K562 (cell line): ENCODE data around the gene HSD17B8. TPM values are rescaled to one million over a fixed set of nuclear protein-coding genes. Genes with fewer than 3 reads are reported as not detected.

ENCODE experiments used
- ATAC-seq: fragments of 200-7000 bp; cut with Tn5 transposase; 3 replicates; pipeline ENCODE4 v1.9.1; 2020; ENCODE audit warnings: moderate library complexity
- BruUV-seq: library from RNA; stranded (reverse); fragments of 400-500 nt; replicated peaks from 2 replicates; lab custom pipeline; 2021; lab: Mats Ljungman, UMichigan
- CTCF ChIA-PET: fragments of 300-600 bp; formaldehyde crosslinking; extraction: SDS; loops from one replicate; lab custom pipeline; 2021; ENCODE audit warnings: low intra/inter-chr PET ratio; lab: Yijun Ruan, JAX
- POLR2A ChIA-PET: fragments of 300-600, 350-650 bp; sonication (Branson Sonifier 250); formaldehyde crosslinking; extraction: SDS; loops from one replicate; lab custom pipeline; 2021; ENCODE audit warnings: antibody characterized with exemption, inconsistent platforms; lab: Yijun Ruan, JAX
- DNase-seq, 4 experiments: peaks; one replicate each; pipeline versions ENCODE4 v3.0.0 to v3.0.0-alpha.2; 2011 to 2018; ENCODE audit warnings: low spot score in 3 of 4, mixed read lengths in 3 of 4; ENCODE audit errors: extremely low read depth in 1 of 4
- FAIRE-seq: peaks from 2 replicates; lab custom pipeline; 2011; peaks lifted over from hg19 to GRCh38; lab: Jason Lieb, UNC
- H2AFZ ChIP-seq: 2 replicates; pipeline ENCODE4 v1.6.0; 2011; ENCODE audit warnings: low read depth, low read length, control low read depth, inconsistent platforms
- H3K27ac ChIP-seq: fragments of 200-600 bp; 3 replicates; pipeline ENCODE4 v1.8.0; 2011; ENCODE audit warnings: low read depth, mild to moderate bottlenecking, control low read depth, inconsistent platforms, low read length, moderate library complexity, mixed read lengths; ENCODE audit errors: extremely low read depth
- H3K27me3 ChIP-seq, 2 experiments: fragments of 300-600 bp in 1 of 2; 2 replicates in 1 of 2; 3 replicates in 1 of 2; pipeline versions ENCODE4 v1.6.0 to v1.8.0; 2011; ENCODE audit warnings: inconsistent platforms in 2 of 2, low read length in 2 of 2, mild to moderate bottlenecking in 1 of 2, mixed read lengths in 1 of 2, moderate library complexity in 1 of 2; ENCODE audit not compliant: control insufficient read depth in 2 of 2, insufficient read depth in 2 of 2
- H3K36me3 ChIP-seq: fragments of 300-600 bp; 3 replicates; pipeline ENCODE4 v1.8.0; 2011; ENCODE audit warnings: mild to moderate bottlenecking, low read length, inconsistent platforms; ENCODE audit not compliant: control insufficient read depth, insufficient read depth
- H3K4me1 ChIP-seq, 2 experiments: fragments of 200-600 bp in 1 of 2; replicated peaks in 1 of 2; 2 replicates in 1 of 2; 3 replicates in 1 of 2; pipeline versions ENCODE4 v1.5.1 to v1.8.0; 2011; ENCODE audit warnings: inconsistent platforms in 2 of 2, low read length in 2 of 2, mild to moderate bottlenecking in 1 of 2, mixed read lengths in 1 of 2, moderate library complexity in 1 of 2; ENCODE audit not compliant: control insufficient read depth in 2 of 2, insufficient read depth in 2 of 2
- H3K4me2 ChIP-seq: 2 replicates; pipeline ENCODE4 v1.6.1; 2011; ENCODE audit warnings: low read length, control low read depth, inconsistent platforms, mixed read lengths; ENCODE audit not compliant: insufficient read depth
- H3K4me3 ChIP-seq: fragments of 200-600 bp; sonication (generic), shearing (Covaris generic); 2 replicates; pipeline ENCODE4 v1.5.1; 2016; ENCODE audit warnings: control low read depth, inconsistent platforms
- H3K79me2 ChIP-seq: fragments of 200-600 bp; 3 replicates; pipeline ENCODE4 v1.8.0; 2011; ENCODE audit warnings: low read length, inconsistent platforms; ENCODE audit not compliant: control insufficient read depth, insufficient read depth
- H3K9ac ChIP-seq, 2 experiments: 2 replicates each; pipeline versions ENCODE4 v1.6.0 to v1.6.1; 2011; ENCODE audit warnings: low read depth in 2 of 2, low read length in 2 of 2, control low read depth in 1 of 2, inconsistent platforms in 1 of 2, mild to moderate bottlenecking in 1 of 2, mixed read lengths in 1 of 2; ENCODE audit not compliant: insufficient read depth in 1 of 2
- H3K9me1 ChIP-seq: one replicate; pipeline ENCODE4 v1.6.0; 2011; ENCODE audit warnings: inconsistent platforms, mild to moderate bottlenecking, low read length, moderate library complexity; ENCODE audit not compliant: control insufficient read depth, insufficient read depth
- H3K9me3 ChIP-seq: replicated peaks from 2 replicates; pipeline ENCODE4 v1.5.1; 2011; ENCODE audit warnings: low read depth, low read length, inconsistent platforms; ENCODE audit not compliant: control insufficient read depth, insufficient read depth
- H4K20me1 ChIP-seq: replicated peaks from 2 replicates; pipeline ENCODE4 v1.6.1; 2011; ENCODE audit warnings: low read length, inconsistent platforms, mixed read lengths; ENCODE audit not compliant: control insufficient read depth, insufficient read depth
- BRF1 ChIP-seq: IDR thresholded peaks from 3 replicates; pipeline ENCODE4 v1.6.1; 2011; ENCODE audit warnings: borderline replicate concordance, mild to moderate bottlenecking; ENCODE audit not compliant: insufficient read length; ENCODE audit errors: extremely low read depth
- GTF2A2 ChIP-seq: IDR thresholded peaks from 2 replicates; pipeline ENCODE4 v1.6.1; 2016; ENCODE audit warnings: mild to moderate bottlenecking, missing genetic modification characterization, missing compliant biosample characterization
- MTA2 ChIP-seq: fragments of 450-650 bp; IDR thresholded peaks from 2 replicates; pipeline ENCODE4 v1.6.1; 2016; ENCODE audit warnings: low read depth
- RBM22 ChIP-seq: fragments of 200-400 bp; formaldehyde crosslinking; IDR thresholded peaks from 2 replicates; pipeline ENCODE4 v1.6.1; 2018; ENCODE audit warnings: low read length, low read depth; ENCODE audit not compliant: poor library complexity, severe bottlenecking
- RBM34 ChIP-seq: fragments of 200-400 bp; formaldehyde crosslinking; IDR thresholded peaks from 2 replicates; pipeline ENCODE4 v1.6.1; 2018; ENCODE audit warnings: low read length, borderline replicate concordance; ENCODE audit not compliant: insufficient read depth
- SAP30 ChIP-seq: fragments of 200-600 bp; sonication (generic); IDR thresholded peaks from 2 replicates; pipeline ENCODE4 v1.6.1; 2012; ENCODE audit warnings: borderline replicate concordance, low read depth, mild to moderate bottlenecking, moderate library complexity, low read length, control low read depth, inconsistent platforms; ENCODE audit not compliant: insufficient read depth, poor library complexity, severe bottlenecking
- ZNF431 ChIP-seq: sonication (generic); formaldehyde crosslinking; IDR thresholded peaks from 2 replicates; pipeline ENCODE4 v1.8.0; 2022; ENCODE audit warnings: mild to moderate bottlenecking, missing genetic modification reagents
- ZNF57 ChIP-seq: fragments of 450-650 bp; formaldehyde crosslinking; IDR thresholded peaks from 2 replicates; pipeline ENCODE4 v1.4.0; 2020; ENCODE audit warnings: mild to moderate bottlenecking, moderate library complexity
- ZNF830 ChIP-seq: fragments of 250-450 bp; sonication (Bioruptor Pico); IDR thresholded peaks from 2 replicates; pipeline ENCODE4 v1.5.0; 2021; ENCODE audit warnings: mild to moderate bottlenecking
- WGBS: fragments of 100-300 bp; shearing (Covaris generic); methylation state at CpG from one replicate; pipeline ENCODE4 v1.1.6; 2016; ENCODE audit warnings: low coverage, mixed read lengths; ENCODE audit not compliant: insufficient coverage; ENCODE audit errors: missing lambda C conversion rate; 5-methylcytosine and 5-hydroxymethylcytosine counted together
- in situ Hi-C: fragments of 300-500 bp; cut with MboI; formaldehyde crosslinking; loops from 4 replicates; pipeline ENCODE4 v1.15.0; 2018; ENCODE audit warnings: inconsistent platforms, mixed read lengths
- intact Hi-C: fragments of 100-400 bp; cut with micrococcal nuclease; formaldehyde crosslinking; loops from 2 replicates; pipeline ENCODE4 v1.14.2; 2022
- polyA plus RNA-seq, 8 experiments: library from polyadenylated mRNA; depleted of rRNA in 4 of 8; stranded (reverse) in 5 of 8; unstranded in 3 of 8; fragments of >200 nt; fragmentation: Nextera tagmentation in 2 of 8; fragmentation: Illumina TruSeq in 1 of 8; extraction: Ambion mirVana in 2 of 8; extraction: Trizol in 1 of 8; gene quantifications; 2 replicates each; pipeline versions ENCODE4 v1.2.1 to v1.2.3, GENCODE V29; 2011 to 2014; ENCODE audit warnings: inconsistent platforms in 1 of 8, missing spikeins in 1 of 8
- total RNA-seq, 7 experiments: library from RNA; depleted of rRNA in 6 of 7; stranded (reverse); fragments of >200 nt in 6 of 7; fragmentation: Illumina TruSeq in 2 of 7; extraction: Trizol in 2 of 7; gene quantifications; 2 replicates each; pipeline versions ENCODE4 v1.2.1 to v1.2.3, GENCODE V29; 2011 to 2021; ENCODE audit warnings: low replicate concordance in 1 of 7

HSD17B8 gene
- total and polyA plus RNA-seq, 9 of the 15 experiments (the other 6 are each of a cell fraction or from before 2014, with no cell fraction given) = 3.7 to 35.2 (median 14.2) TPM

DNA sequence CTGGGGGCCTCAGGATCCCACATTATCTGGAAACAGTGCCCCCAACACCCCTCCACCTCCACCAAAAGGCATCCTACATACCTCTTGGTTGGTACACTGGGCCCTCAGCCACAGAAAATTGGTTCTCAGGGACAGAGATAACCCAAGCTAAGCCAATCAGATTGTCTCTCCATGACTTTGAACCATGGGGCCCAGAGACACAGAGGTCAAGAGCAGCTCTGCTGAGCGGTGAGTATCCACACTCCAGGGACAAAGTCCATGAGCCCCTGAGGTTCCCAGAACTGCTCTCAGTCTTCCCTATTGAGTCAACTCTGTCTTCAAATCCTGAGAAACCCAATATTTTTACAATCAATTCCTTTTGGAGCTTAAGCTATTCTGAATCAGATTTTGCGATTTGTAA is 47.5 kb upstream of the HSD17B8 start:
- peaks cover 5 to 10% of the 10 kb centered on the region in 2 experiments; a peak in 3 of 5 replicates for H3K4me1 ChIP-seq
- BruUV-seq = no TSS peak
- DNase-seq (peak in 1 of 4 experiments; percentile 4), ATAC-seq (no peak), FAIRE-seq (no peak)
- H3K27me3 ChIP-seq = peaks cover 4 to 18% of the 10 kb centered on the region in 2 experiments; a peak in 3 of 5 replicates
- H3K4me2 ChIP-seq = no peak overlapping the region
- TF ChIP-seq SAP30 (no peak), ZNF830 (CRISPR knock-in tag) (no peak), RBM22 (no peak), ZNF431 (no peak), BRF1 (no peak), MTA2 (no peak), GTF2A2 (tag) (no peak), RBM34 (no peak), ZNF57 (CRISPR knock-in tag) (no peak)
- no peaks in the 10 kb centered on the region for H4K20me1 ChIP-seq
- no peaks in the 10 kb centered on the region for H3K9me1 ChIP-seq
- no peaks in the 10 kb centered on the region for H3K9me3 ChIP-seq
- H3K4me3 ChIP-seq = no peak overlapping the region
- H3K79me2 ChIP-seq = no peaks in the 10 kb centered on the region
- intact Hi-C loops (no loop called here), in situ Hi-C loops (no loop called here)
- POLR2A ChIA-PET = interaction anchor here (0.9 kb wide), 1 partner anchor 9 kb away, joined by 3 read pairs; no protein-coding TSS in a partner anchor
- no peaks in the 10 kb centered on the region for H3K36me3 ChIP-seq
- 3% methylated on average over 2 of the region's 2 CpGs for WGBS
- no peak overlapping the region for H3K27ac ChIP-seq
- H3K9ac ChIP-seq = no peak overlapping the region
- no peak overlapping the region for H2AFZ ChIP-seq
- CTCF ChIA-PET = no interaction called here
